Mammary epithelial cell (primary cell): ENCODE measurements around the gene FHIT.

Source experiments
- EZH2 ChIP-seq: IDR thresholded peaks from 2 replicates; pipeline ENCODE4 v1.6.1; 2012; ENCODE audit warnings: low read length, inconsistent platforms, borderline replicate concordance
- TF ChIP-seq, protein P1 (sequence below), 2 donors: IDR thresholded peaks in 1 of 2; conservative IDR thresholded peaks in 1 of 2; 2 replicates each; pipeline ENCODE4 v1.5.1; 2011 to 2012; ENCODE audit warnings: inconsistent platforms in 2 of 2, low read length in 2 of 2, mild to moderate bottlenecking in 2 of 2, control low read depth in 1 of 2, low read depth in 1 of 2; ENCODE audit not compliant: insufficient read depth in 1 of 2; ENCODE audit errors: extremely low read depth in 1 of 2

DNA sequence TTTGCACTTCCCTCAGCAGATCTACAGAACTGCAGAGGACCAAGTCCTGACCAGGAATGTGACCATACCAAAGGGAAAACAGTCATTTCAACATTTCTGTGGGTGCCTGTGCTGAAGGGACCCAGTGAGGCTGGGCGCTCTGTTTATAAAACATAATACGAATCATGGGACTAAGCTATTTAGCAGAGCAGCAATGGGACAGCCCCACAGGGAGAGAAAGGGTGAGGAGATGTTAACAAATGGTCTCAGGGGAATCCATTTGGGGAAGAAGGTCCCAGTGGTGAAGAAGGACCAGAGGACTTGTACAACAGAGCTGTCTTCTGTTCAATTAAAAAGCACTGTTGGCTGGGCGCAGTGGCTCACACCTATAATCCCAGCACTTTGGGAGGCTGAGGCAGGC lies 1025.4 kb downstream of the FHIT start:
- TF ChIP-seq, protein P1, sequence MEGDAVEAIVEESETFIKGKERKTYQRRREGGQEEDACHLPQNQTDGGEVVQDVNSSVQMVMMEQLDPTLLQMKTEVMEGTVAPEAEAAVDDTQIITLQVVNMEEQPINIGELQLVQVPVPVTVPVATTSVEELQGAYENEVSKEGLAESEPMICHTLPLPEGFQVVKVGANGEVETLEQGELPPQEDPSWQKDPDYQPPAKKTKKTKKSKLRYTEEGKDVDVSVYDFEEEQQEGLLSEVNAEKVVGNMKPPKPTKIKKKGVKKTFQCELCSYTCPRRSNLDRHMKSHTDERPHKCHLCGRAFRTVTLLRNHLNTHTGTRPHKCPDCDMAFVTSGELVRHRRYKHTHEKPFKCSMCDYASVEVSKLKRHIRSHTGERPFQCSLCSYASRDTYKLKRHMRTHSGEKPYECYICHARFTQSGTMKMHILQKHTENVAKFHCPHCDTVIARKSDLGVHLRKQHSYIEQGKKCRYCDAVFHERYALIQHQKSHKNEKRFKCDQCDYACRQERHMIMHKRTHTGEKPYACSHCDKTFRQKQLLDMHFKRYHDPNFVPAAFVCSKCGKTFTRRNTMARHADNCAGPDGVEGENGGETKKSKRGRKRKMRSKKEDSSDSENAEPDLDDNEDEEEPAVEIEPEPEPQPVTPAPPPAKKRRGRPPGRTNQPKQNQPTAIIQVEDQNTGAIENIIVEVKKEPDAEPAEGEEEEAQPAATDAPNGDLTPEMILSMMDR (conservative IDR thresholded peaks at IDR 0.05 in 1 of 2, IDR thresholded peaks at IDR 0.05 in 1 of 2; ENCODE audit: extremely low read depth in 1 of 2, insufficient read depth in 1 of 2, low read depth in 1 of 2, low read length in 2 of 2): no peak
- TF ChIP-seq EZH2: no peak
